ENCODE results near the gene CRKL.

GRCh38 chr22:20946080-20946986 lies 29.1 kb downstream of the CRKL start:
- TF ChIP-seq RAD21 (IDR thresholded peaks at IDR 0.05) (no peak), REST (IDR thresholded peaks at IDR 0.05) (no peak), CTCF (IDR thresholded peaks at IDR 0.05; ENCODE audit: low read depth, low read length, missing input control) (no peak), HNF4A (conservative IDR thresholded peaks at IDR 0.05) (no peak), ZBTB33 (IDR thresholded peaks at IDR 0.05) (no peak), JUND (IDR thresholded peaks at IDR 0.05) (no peak), MAX (IDR thresholded peaks at IDR 0.05) (no peak), TAF1 (conservative IDR thresholded peaks at IDR 0.05) (no peak), GABPA (IDR thresholded peaks at IDR 0.05 in 1 of 2, conservative IDR thresholded peaks at IDR 0.05 in 1 of 2) (no peak), EGR1 (IDR thresholded peaks at IDR 0.05; ENCODE audit: low read depth in 2 of 2) (no peak)

Data from liver (tissue), 3 donors.